Adipose tissue (tissue), 3 donors: Measurements from ENCODE around the gene CIPC. TPM values are rescaled to one million over a fixed set of nuclear protein-coding genes. Genes with fewer than 3 reads are reported as not detected.

Source experiments
- H3K27ac ChIP-seq: one replicate; pipeline ENCODE4 v1.5.1; 2013; ENCODE audit warnings: low read depth, low read length
- WGBS, 3 donors: extraction: QIAGEN DNeasy Blood & Tissue Kit; methylation state at CpG; one replicate each; pipeline ENCODE4 v1.1.7; 2013; 5-methylcytosine and 5-hydroxymethylcytosine counted together
- polyA plus RNA-seq, 3 donors: library from polyadenylated mRNA; stranded (reverse); fragments of 200-250 nt; gene quantifications; one replicate each; pipeline ENCODE4 v1.2.3, GENCODE V29; 2013
- donor health status: healthy with polysubstance abuse.
- donor health status: Bipolar disorder and iron deficiency.
- donor health status: healthy.

Gene CIPC
- polyA plus RNA-seq, 3 donors = 5.1 to 8.0 (median 7.7) TPM

DNA sequence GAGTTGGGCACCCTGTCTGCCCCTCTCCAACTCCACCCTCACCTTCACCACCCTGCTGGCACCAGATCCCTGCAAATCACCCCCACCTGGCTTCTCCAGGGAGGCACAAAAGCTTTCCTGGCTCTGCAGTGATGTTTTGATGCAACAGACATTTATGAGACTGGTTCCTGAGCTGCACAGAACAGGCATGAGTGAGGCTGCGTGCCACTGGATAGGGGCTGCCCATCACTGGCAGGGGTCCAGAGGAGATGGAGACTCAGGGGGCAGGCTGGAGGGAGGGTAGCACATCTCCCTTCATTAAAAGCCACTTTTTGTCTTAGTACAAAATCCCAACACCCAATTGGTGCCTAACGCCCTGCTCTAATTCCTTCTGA is 60.8 kb downstream of the CIPC start:
- 65 to 80% (median 74%) methylated on average over 2 of the region's 2 CpGs for WGBS, 3 donors
- H3K27ac ChIP-seq = no peak overlapping the region

DNA sequence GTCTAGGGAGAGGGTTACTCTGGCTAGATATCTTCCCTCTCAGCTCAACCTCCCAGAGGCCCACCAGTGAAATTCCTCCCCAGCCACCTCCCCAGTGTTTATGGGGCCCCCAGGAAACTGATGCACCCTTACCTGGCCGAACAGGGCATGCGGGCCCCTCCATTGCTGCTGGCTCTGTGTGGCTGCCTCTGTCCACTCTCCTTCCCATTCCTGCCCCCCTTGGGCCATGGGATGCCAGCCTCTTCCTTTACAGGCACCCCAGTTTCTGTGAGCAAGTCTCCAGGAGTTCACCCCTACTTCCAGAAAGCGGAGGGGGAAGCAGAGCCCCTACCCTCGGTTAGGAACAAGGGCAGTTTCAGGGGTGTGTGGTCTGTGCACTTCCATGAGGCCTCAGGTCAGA is 63.0 kb downstream of the CIPC start:
- 68 to 75% (median 74%) methylated on average over 4 of the region's 4 CpGs for WGBS, 3 donors
- no peak overlapping the region for H3K27ac ChIP-seq

Other genes starting within 250 kb of the CIPC start
- 10 to 100 TPM; 13.7 to 53.2 (median 27.3) TPM for gene IRF2BPL, start 69.5 kb upstream of the CIPC start, polyA plus RNA-seq
- gene ZDHHC22, start 43.5 kb downstream of the CIPC start, polyA plus RNA-seq = under 1 TPM in 2 of 3 donors, not detected in 1; 0.02 to 0.04 TPM
- 1 to 10 TPM in 1 of 3 donors, under 1 TPM in 1, not detected in 1; 0.12 to 1.8 TPM for gene TMEM63C, start 83.5 kb downstream of the CIPC start, polyA plus RNA-seq
- gene NGB, start 172.9 kb downstream of the CIPC start, polyA plus RNA-seq = under 1 TPM in 1 of 3 donors, not detected in 2; 0.14 TPM
- gene POMT2, start 222.6 kb downstream of the CIPC start, polyA plus RNA-seq = 10 to 100 TPM in 1 of 3 donors, 1 to 10 TPM in 2; 8.1 to 12.4 (median 9.3) TPM
- 10 to 100 TPM; 15.2 to 33.1 (median 19.6) TPM for gene GSTZ1, start 222.8 kb downstream of the CIPC start, polyA plus RNA-seq